ENCODE measurements around the gene TMEM156. TPM values are rescaled to one million over a fixed set of nuclear protein-coding genes. Genes with fewer than 3 reads are reported as not detected.

TMEM156 gene
- total RNA-seq, 2 donors from 2014 or later: 0.77 TPM; not detected in 1

- intact Hi-C loops (cut with DNase I): no loop called here
- Histone ChIP-seq H3K27me3 (no peaks in the 10 kb centered on the region), H3K4me3 (no peak overlapping the region), H3K27ac (no peak overlapping the region), H3K9ac (ENCODE audit: low read depth in 2 of 2, low read length in 2 of 2) (no peak overlapping the region), H3K9me3 (no peaks in the 10 kb centered on the region), H3K36me3 (no peaks in the 10 kb centered on the region), H3K4me1 (no peaks in the 10 kb centered on the region)
- no peak for DNase-seq
- no peak for TF ChIP-seq CTCF (IDR thresholded peaks at IDR 0.05)
Observed at GRCh38 chr4:39047681-39048080, 15.5 kb upstream of the TMEM156 start.

- Histone ChIP-seq H3K36me3 (no peaks in the 10 kb centered on the region), H3K27ac (peak overlapping the region; percentile 81), H3K9ac (ENCODE audit: low read depth in 2 of 2, low read length in 2 of 2) (no peak overlapping the region), H3K27me3 (no peaks in the 10 kb centered on the region), H3K9me3 (no peaks in the 10 kb centered on the region), H3K4me3 (no peak overlapping the region), H3K4me1 (no peaks in the 10 kb centered on the region)
- no peak for DNase-seq
- intact Hi-C loops (cut with DNase I): no loop called here
- TF ChIP-seq CTCF (IDR thresholded peaks at IDR 0.05): no peak
Observed at GRCh38 chr4:39046249-39046648, 14.0 kb upstream of the TMEM156 start.

- intact Hi-C loops (cut with DNase I): no loop called here
- DNase-seq: no peak
Observed at GRCh38 chr4:39045827-39046221, 13.6 kb upstream of the TMEM156 start.

GRCh38 chr4:39044956-39045826 is 13.0 kb upstream of the TMEM156 start:
- DNase-seq: no peak
- Histone ChIP-seq H3K27ac (peak overlapping the region; percentile 81), H3K27me3 (no peaks in the 10 kb centered on the region), H3K4me1 (no peaks in the 10 kb centered on the region), H3K9ac (ENCODE audit: low read depth in 2 of 2, low read length in 2 of 2) (peak overlapping the region; percentile 12 to 73), H3K9me3 (no peaks in the 10 kb centered on the region), H3K36me3 (no peaks in the 10 kb centered on the region), H3K4me3 (peak overlapping the region; percentile 59)
- TF ChIP-seq CTCF (IDR thresholded peaks at IDR 0.05): no peak
- intact Hi-C loops (cut with DNase I): no loop called here

More at GRCh38 chr4:39045827-39046221, 13.6 kb upstream of the TMEM156 start:
- H3K27ac ChIP-seq: peak overlapping the region; percentile 81
- H3K9ac ChIP-seq (ENCODE audit: low read depth in 2 of 2, low read length in 2 of 2): no peak overlapping the region
- peak overlapping the region; percentile 59 for H3K4me3 ChIP-seq
- no peaks in the 10 kb centered on the region for H3K36me3 ChIP-seq
- H3K4me1 ChIP-seq: no peaks in the 10 kb centered on the region
- H3K27me3 ChIP-seq: no peaks in the 10 kb centered on the region
- H3K9me3 ChIP-seq: no peaks in the 10 kb centered on the region
- TF ChIP-seq CTCF (IDR thresholded peaks at IDR 0.05): no peak

GRCh38 chr4:39044364-39044955 is 12.3 kb upstream of the TMEM156 start:
- H3K27me3 ChIP-seq: no peaks in the 10 kb centered on the region
- DNase-seq: peak; percentile 88
- TF ChIP-seq CTCF (IDR thresholded peaks at IDR 0.05): no peak
- H3K27ac ChIP-seq: peak overlapping the region; percentile 81
- intact Hi-C loops (cut with DNase I): no loop called here
- H3K4me3 ChIP-seq: peak overlapping the region; percentile 59
- peak overlapping the region in 1 of 2 donors; percentile 73 for H3K9ac ChIP-seq (ENCODE audit: low read depth in 2 of 2, low read length in 2 of 2)
- H3K4me1 ChIP-seq: no peaks in the 10 kb centered on the region
- H3K9me3 ChIP-seq: no peaks in the 10 kb centered on the region
- no peaks in the 10 kb centered on the region for H3K36me3 ChIP-seq
